GM19239 (cell line): ENCODE results near the gene SUOX.
A peak's percentile ranks its signal among the peaks of the same experiment; 100 is the strongest.
"Not testable (repeated sequence)": the region's sequence is repeated elsewhere in the genome, so short reads cannot be mapped to it uniquely, and the experiment has no call there.

Experiments used
- DNase-seq: peaks from one replicate; pipeline ENCODE4 v3.0.0; 2011; ENCODE audit warnings: low spot score; ENCODE audit not compliant: insufficient read length
- FAIRE-seq: peaks from 2 replicates; lab custom pipeline; 2011; peaks lifted over from hg19 to GRCh38; lab: Jason Lieb, UNC

Gene SUOX

DNA sequence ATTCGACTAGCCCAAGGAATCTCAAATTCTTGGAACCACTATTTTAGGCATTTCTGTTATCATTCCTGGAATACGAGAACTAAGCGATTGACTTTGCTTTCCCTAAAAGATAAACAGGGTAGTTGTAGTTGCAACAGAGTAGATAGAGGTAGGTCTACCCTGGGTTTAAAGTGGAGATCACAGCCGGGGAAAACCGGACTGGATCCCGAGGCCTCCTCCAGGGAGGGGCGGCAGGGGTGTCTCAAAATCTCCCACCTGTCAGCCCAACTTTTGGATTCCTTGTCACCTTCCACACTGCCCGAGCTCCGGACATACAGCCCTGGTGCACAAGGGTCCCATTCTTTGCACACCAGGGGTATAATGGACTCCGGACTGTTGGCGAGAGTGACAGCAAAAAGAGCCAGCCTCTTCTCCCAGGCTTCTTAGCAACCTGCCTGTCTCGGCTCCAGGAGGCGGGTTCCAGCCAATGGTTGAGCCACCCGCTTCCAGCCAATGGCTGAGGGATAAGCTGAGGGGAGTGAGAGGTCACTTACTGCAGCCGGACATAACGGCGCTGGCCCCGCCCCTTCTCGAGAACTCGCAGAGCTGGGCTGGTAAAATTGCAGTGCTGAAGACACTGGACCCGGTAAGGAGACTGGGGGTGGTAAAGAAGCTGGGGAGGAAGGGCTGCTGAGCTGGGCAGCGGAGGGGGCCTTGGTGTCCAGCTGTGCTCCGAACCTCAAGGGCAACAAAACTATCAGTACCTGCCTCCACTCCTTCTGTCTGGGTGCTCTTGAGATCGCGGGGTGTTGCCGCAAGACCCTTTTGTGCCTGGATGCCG lies at the start of gene SUOX:
SUOX (plus strand) TSS at position 562 of the 820 bp plus-strand sequence. CDS start 4,946 bp downstream, outside the sequence.
- DNase-seq (peak; percentile 100), FAIRE-seq (peak; percentile 94)

- DNase-seq (no peak), FAIRE-seq (no peak)
Measured at GRCh38 chr12:55955344-55955743, 41.7 kb upstream of the SUOX start.

GRCh38 chr12:55955800-55956508 lies 41.1 kb upstream of the SUOX start:
- FAIRE-seq (no peak), DNase-seq (no peak)

- DNase-seq, result no peak
- no peak for FAIRE-seq
Measured at GRCh38 chr12:55957106-55957859, 39.8 kb upstream of the SUOX start.

- DNase-seq, result no peak
- no peak for FAIRE-seq
Measured at GRCh38 chr12:55963760-55964159, 33.3 kb upstream of the SUOX start.

DNA sequence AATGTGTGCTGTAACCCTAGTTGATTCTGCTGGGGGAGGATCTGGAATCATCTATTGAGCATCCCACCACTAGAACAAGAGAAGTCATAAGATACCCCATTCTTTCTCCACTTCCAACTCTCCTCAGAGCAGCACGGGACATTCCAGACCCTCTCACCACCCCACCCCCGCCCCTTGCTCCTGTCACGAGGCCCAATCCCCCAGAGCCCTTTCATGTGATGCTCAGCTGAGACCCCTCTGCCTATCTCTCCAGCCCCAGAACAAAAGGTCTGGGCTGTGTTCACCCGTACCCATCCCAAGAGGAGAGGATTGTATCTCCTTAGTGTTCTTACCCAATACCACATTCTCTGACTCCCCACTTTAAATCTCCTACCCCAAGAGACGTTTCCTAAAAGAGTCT lies 31.8 kb upstream of the SUOX start:
- no peak for DNase-seq
- no peak for FAIRE-seq

DNA sequence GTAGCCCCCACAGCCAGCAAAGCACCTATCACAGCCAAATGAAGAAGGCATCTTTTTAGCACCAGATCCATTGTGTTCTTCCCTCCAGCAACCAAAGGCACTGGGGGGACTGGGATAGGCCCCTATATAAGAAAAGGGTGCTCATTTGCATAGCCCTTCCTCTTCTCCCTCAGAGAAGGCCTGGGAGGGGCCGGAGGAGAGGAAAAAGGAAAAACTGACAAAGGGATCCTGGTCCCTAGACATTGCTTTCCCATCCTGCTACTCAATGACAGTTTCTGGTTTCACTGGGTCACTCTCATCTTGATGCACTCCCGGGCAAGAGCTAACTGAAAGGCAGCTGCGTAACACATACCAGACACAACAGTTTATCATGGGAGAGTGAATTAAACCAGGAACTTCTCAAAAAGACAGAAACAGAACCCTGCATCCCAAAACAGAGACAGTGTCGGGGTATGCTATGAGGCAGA lies 31.1 kb upstream of the SUOX start, which contains the start of gene PMEL:
PMEL (minus strand) TSS at position 102 of the 467 bp plus-strand sequence; CDS start at position 71, 31 bp downstream.
- no peak for DNase-seq
- no peak for FAIRE-seq

GRCh38 chr12:55966408-55967281 lies 30.4 kb upstream of the SUOX start, which contains the start of gene CDK2:
Gene CDK2 (plus strand): TSS chr12:55966830. CDS start chr12:55967009, 179 bp downstream.
- peak; percentile 87 for FAIRE-seq
- peak; percentile 77 for DNase-seq

GRCh38 chr12:55969356-55969755 lies 27.7 kb upstream of the SUOX start:
- FAIRE-seq, result no peak
- DNase-seq, result no peak

DNA sequence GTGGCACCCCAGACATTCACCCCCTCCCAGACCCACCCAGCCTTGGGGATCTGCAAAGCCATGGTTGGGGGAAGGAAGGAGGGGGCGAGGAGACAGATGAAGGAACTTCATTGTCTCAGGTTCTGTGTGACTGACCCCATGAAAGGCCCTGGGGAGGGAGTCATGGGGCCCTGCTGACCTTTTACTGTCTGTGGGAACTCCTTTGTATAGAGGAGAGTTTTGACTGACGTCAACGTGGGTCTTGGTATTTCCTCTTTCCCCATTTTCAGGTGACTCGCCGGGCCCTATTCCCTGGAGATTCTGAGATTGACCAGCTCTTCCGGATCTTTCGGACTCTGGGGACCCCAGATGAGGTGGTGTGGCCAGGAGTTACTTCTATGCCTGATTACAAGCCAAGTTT lies 26.3 kb upstream of the SUOX start:
- no peak for DNase-seq
- no peak for FAIRE-seq

DNA sequence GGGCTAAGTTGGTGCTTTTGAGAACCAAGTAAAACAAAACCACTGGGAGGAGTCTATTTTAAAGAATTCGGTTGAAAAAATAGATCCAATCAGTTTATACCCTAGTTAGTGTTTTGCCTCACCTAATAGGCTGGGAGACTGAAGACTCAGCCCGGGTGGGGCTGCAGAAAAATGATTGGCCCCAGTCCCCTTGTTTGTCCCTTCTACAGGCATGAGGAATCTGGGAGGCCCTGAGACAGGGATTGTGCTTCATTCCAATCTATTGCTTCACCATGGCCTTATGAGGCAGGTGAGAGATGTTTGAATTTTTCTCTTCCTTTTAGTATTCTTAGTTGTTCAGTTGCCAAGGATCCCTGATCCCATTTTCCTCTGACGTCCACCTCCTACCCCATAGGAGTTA lies 25.0 kb upstream of the SUOX start:
- no peak for DNase-seq
- FAIRE-seq, result no peak

DNA sequence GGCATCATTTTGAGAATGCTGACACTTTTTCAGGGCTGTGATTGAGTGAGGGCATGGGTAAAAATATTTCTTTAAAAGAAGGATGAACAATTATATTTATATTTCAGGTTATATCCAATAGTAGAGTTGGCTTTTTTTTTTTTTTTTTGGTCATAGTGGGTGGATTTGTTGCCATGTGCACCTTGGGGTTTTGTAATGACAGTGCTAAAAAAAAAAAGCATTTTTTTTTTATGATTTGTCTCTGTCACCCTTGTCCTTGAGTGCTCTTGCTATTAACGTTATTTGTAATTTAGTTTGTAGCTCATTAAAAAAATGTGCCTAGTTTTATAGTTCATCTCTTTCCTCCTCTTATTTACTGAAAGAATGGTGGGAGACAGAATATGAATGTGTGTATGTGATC lies 24.6 kb upstream of the SUOX start:
- FAIRE-seq (no peak), DNase-seq (no peak)

DNA sequence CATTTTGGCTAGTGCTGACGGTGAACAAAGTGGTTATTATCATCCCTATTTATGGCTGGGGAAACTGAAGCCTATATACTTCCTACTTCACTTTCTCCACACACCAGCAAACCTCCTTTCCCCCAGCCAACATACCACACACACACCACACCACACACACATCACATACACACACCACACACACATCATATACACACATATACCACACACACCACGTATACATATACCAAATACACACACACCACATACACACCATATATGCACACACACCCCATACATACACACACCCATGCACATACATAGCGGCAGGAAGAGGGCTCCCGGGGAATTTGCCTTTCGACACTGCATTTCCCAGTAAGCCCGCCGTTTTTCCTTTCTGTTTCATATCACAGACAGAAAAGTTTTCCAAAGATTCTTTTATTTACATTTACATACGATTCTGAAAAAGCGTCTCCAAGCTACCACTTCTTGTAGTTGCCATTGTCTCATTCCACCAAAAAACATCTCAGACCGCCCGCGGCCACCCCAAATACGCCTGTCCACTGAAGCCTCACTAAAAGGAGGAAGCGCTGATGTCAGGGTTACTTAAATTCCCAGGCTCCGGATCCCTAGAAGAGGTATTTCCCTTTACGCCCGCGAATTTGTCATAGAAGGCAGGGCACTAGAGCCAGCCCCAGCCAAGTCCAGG lies 24.0 kb upstream of the SUOX start:
- FAIRE-seq, result peak; percentile 70

DNA sequence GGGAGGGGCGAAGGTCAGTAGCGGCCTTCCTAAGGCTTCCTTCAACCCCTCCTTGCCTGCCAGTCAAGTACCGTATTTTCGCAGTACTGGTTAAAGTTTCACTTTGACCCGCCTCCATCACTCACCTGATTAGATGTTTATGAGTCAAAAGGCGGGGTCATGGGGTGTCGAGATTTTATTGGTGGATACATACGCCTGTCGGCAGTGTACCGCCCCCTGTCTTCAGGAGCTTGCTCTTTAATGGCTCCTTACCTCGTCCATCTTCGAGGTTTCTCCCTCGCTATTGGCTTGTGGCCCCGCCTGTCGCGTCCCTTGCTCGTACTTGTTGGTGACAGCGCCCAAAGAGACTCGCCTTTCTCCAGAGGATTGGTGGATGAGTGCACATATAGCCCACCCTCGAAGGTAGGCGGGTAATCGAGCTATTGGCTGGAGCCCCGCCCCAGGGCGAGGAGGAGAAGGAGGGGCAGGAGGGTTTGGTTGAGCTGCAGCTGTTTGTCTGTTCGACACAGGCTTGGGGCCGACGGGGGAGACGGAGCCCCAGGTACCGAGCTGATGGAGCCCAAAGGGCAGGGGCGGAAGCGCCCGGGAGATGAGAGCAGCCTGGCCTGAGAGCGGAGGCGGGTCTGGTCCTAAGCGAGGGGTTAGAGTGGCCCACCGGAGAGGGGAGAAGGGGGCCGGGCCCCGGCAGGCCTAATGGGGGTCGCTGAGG lies 23.3 kb upstream of the SUOX start, which contains the start of gene RAB5B:
RAB5B (plus strand) TSS at position 480 of the 709 bp plus-strand sequence. CDS start 12,883 bp downstream, outside the sequence.
- peak; percentile 87 for DNase-seq

More for the DNA sequence above, 24.0 kb upstream of the SUOX start:
- no peak for DNase-seq

DNA sequence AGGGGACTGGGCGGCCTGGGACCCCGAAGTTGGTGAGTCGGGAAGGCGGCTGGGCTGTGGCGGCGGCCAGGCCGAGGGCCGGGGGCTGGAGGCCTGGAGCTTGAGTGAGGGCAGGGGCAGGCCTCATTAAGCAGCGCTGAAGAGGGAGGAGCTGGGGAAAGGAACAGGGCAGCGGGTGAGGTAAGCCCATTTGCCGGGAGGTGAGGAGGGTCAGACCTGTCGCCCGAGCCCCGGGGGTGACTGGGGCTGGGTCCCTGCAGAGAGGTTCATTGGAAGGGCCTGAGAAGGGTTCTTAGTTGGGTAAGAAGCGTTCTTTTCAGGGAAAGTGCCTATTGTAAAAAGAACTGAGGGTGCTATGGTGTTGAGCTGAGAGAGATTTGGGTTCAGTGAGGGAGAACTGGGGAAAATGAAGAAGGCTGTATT lies 22.8 kb upstream of the SUOX start:
- DNase-seq (no peak), FAIRE-seq (no peak)

More for the DNA sequence above, 23.3 kb upstream of the SUOX start, which contains the start of gene RAB5B:
- FAIRE-seq, result peak; percentile 100

DNA sequence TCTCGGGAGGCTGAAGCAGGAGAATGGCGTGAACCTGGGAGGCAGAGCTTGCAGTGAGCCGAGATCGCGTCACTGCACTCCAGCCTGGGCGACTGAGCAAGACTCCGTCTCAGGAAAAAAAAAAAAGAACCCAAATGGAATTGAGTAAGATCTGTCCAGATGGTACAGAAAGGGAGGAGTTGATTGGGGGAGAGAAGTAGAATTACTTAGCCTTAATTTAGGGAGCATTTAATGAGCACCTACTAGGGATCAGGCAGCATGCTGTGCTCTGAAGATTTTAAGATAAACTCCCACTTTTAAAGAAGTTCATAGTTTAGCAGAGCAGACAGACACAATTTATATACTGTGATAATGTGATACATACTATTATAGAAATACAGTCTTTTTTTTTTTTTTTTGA lies 18.7 kb upstream of the SUOX start:
- FAIRE-seq (no peak), DNase-seq (no peak)

GRCh38 chr12:55979069-55979468 lies 18.0 kb upstream of the SUOX start:
- no peak for DNase-seq
- FAIRE-seq, result no peak

GRCh38 chr12:55981882-55982281 lies 15.2 kb upstream of the SUOX start:
- DNase-seq, FAIRE-seq: not testable (repeated sequence)
